HEK293 (cell line): ENCODE measurements around the gene PPM1J.

Experiments
- KLF7 ChIP-seq: fragments of 450-650 bp; formaldehyde crosslinking; IDR thresholded peaks from 2 replicates; pipeline ENCODE4 v1.5.1; 2016; ENCODE audit warnings: missing biosample characterization, missing genetic modification characterization, borderline replicate concordance
- OVOL3 ChIP-seq: fragments of 450-650 bp; formaldehyde crosslinking; IDR thresholded peaks from 2 replicates; pipeline ENCODE4 v1.5.1; 2016; ENCODE audit warnings: missing biosample characterization, missing genetic modification characterization
- RBAK ChIP-seq: fragments of 450-650 bp; formaldehyde crosslinking; IDR thresholded peaks from 2 replicates; pipeline ENCODE4 v1.5.1; 2016; ENCODE audit warnings: missing biosample characterization, missing genetic modification characterization
- REPIN1 ChIP-seq: fragments of 450-650 bp; formaldehyde crosslinking; IDR thresholded peaks from 2 replicates; pipeline ENCODE4 v1.5.1; 2017; ENCODE audit warnings: missing biosample characterization, missing genetic modification characterization, low read depth
- SCRT1 ChIP-seq: fragments of 450-650 bp; formaldehyde crosslinking; IDR thresholded peaks from 2 replicates; pipeline ENCODE4 v1.5.1; 2016; ENCODE audit warnings: missing biosample characterization, missing genetic modification characterization, borderline replicate concordance
- ZBTB48 ChIP-seq: fragments of 450-650 bp; formaldehyde crosslinking; IDR thresholded peaks from 2 replicates; pipeline ENCODE4 v1.5.1; 2016; ENCODE audit warnings: missing biosample characterization, missing genetic modification characterization
- ZBTB8A ChIP-seq: fragments of 450-650 bp; formaldehyde crosslinking; IDR thresholded peaks from 2 replicates; pipeline ENCODE4 v1.5.1; 2016; ENCODE audit warnings: missing biosample characterization, missing genetic modification characterization
- ZFP69B ChIP-seq: fragments of 450-650 bp; formaldehyde crosslinking; IDR thresholded peaks from 2 replicates; pipeline ENCODE4 v1.5.1; 2016; ENCODE audit warnings: missing biosample characterization, missing genetic modification characterization
- ZIC2 ChIP-seq: fragments of 450-650 bp; formaldehyde crosslinking; IDR thresholded peaks from 2 replicates; pipeline ENCODE4 v1.5.1; 2016; ENCODE audit warnings: missing biosample characterization, missing genetic modification characterization
- ZNF112 ChIP-seq: fragments of 450-650 bp; formaldehyde crosslinking; IDR thresholded peaks from 2 replicates; pipeline ENCODE4 v1.5.0; 2017; ENCODE audit warnings: missing biosample characterization, missing genetic modification characterization
- ZNF146 ChIP-seq: fragments of 450-650 bp; formaldehyde crosslinking; IDR thresholded peaks from 2 replicates; pipeline ENCODE4 v1.5.1; 2016; ENCODE audit warnings: missing biosample characterization, missing genetic modification characterization
- ZNF155 ChIP-seq: fragments of 450-650 bp; formaldehyde crosslinking; IDR thresholded peaks from 2 replicates; pipeline ENCODE4 v1.5.1; 2016; ENCODE audit warnings: missing biosample characterization, missing genetic modification characterization
- ZNF169 ChIP-seq: fragments of 450-650 bp; formaldehyde crosslinking; IDR thresholded peaks from 2 replicates; pipeline ENCODE4 v1.5.1; 2016; ENCODE audit warnings: missing biosample characterization, missing genetic modification characterization
- ZNF311 ChIP-seq: fragments of 450-650 bp; formaldehyde crosslinking; IDR thresholded peaks from 2 replicates; pipeline ENCODE4 v1.5.1; 2017; ENCODE audit warnings: missing biosample characterization, missing genetic modification characterization, borderline replicate concordance
- ZNF324 ChIP-seq: fragments of 450-650 bp; formaldehyde crosslinking; IDR thresholded peaks from 2 replicates; pipeline ENCODE4 v1.5.1; 2016; ENCODE audit warnings: missing biosample characterization, missing genetic modification characterization
- ZNF335 ChIP-seq: fragments of 450-650 bp; formaldehyde crosslinking; conservative IDR thresholded peaks from 2 replicates; pipeline ENCODE4 v1.5.1; 2016; ENCODE audit warnings: missing biosample characterization, missing genetic modification characterization
- ZNF366 ChIP-seq: fragments of 450-650 bp; formaldehyde crosslinking; conservative IDR thresholded peaks from 2 replicates; pipeline ENCODE4 v1.5.1; 2016; ENCODE audit warnings: missing biosample characterization, missing genetic modification characterization
- ZNF391 ChIP-seq: fragments of 450-650 bp; formaldehyde crosslinking; IDR thresholded peaks from 2 replicates; pipeline ENCODE4 v1.5.1; 2016; ENCODE audit warnings: low read depth, missing biosample characterization, missing genetic modification characterization, borderline replicate concordance
- ZNF394 ChIP-seq: fragments of 450-650 bp; formaldehyde crosslinking; IDR thresholded peaks from 2 replicates; pipeline ENCODE4 v1.5.1; 2016; ENCODE audit warnings: missing biosample characterization, missing genetic modification characterization, mild to moderate bottlenecking, moderate library complexity, borderline replicate concordance
- ZNF600 ChIP-seq: fragments of 450-650 bp; formaldehyde crosslinking; IDR thresholded peaks from 2 replicates; pipeline ENCODE4 v1.5.1; 2016; ENCODE audit warnings: missing biosample characterization, missing genetic modification characterization
- ZNF626 ChIP-seq: fragments of 450-650 bp; sonication (Bioruptor Pico); formaldehyde crosslinking; IDR thresholded peaks from 2 replicates; pipeline ENCODE4 v1.5.1; 2018; ENCODE audit warnings: missing biosample characterization, missing genetic modification characterization, inconsistent platforms
- ZNF76 ChIP-seq: fragments of 450-650 bp; formaldehyde crosslinking; IDR thresholded peaks from 2 replicates; pipeline ENCODE4; 2016; ENCODE audit warnings: low read depth, missing biosample characterization, missing genetic modification characterization, borderline replicate concordance
- TF ChIP-seq, protein P1 (sequence below): fragments of 450-650 bp; formaldehyde crosslinking; IDR thresholded peaks from 2 replicates; pipeline ENCODE4 v1.5.1; 2016; ENCODE audit warnings: missing biosample characterization, missing genetic modification characterization
- TF ChIP-seq, protein P2 (sequence below): fragments of 450-650 bp; formaldehyde crosslinking; IDR thresholded peaks from 2 replicates; pipeline ENCODE4 v1.5.1; 2016; ENCODE audit warnings: missing biosample characterization, missing genetic modification characterization
- TF ChIP-seq, protein P3 (sequence below): fragments of 450-650 bp; formaldehyde crosslinking; IDR thresholded peaks from 2 replicates; pipeline ENCODE4 v1.5.1; 2017; ENCODE audit warnings: missing biosample characterization, missing genetic modification characterization
- TF ChIP-seq, protein P4 (sequence below): fragments of 450-650 bp; formaldehyde crosslinking; IDR thresholded peaks from 2 replicates; pipeline ENCODE4 v1.5.1; 2017; ENCODE audit warnings: missing biosample characterization, missing genetic modification characterization
- TF ChIP-seq, protein P5 (sequence below): fragments of 450-650 bp; formaldehyde crosslinking; IDR thresholded peaks from 2 replicates; pipeline ENCODE4 v1.5.1; 2016; ENCODE audit warnings: missing biosample characterization, missing genetic modification characterization, borderline replicate concordance

PPM1J gene

DNA sequence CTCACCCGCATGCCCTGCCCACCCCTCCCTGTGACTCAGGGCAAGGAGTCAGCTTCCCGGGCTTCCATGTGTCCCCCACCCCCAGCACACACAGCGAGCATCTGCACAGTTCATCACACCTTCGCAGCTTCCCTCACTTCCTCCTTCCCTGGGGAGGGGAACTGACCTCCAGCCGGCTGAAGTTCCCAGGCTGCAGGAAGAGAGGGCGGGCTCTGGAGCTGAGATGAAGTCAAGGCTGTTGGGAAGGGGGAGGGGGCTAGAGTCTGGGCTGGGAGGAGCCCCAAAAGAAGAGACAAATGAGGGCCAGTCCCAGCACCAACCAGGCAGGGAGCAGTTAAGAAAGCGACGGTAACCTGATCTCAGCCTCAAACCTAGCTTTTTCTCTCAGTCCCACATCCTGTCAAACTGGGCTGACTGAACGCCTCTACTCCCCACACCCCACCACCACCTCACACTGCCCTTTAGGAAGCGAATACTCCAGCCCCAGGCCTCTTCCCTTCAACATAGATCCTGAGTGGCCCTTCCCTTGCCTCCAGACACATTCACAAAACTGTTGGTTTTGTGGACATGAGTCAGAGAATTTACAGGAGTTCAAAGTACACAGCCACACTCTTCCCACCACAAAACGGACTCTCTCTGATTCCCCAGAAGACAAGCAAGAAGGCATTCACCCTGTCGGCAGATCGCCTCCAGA is 10.1 kb downstream of the PPM1J start (continued):
- peak; percentile 92 for TF ChIP-seq ZNF600 (tag by site-specific recombination)
- no peak for TF ChIP-seq ZNF155 (tag by site-specific recombination)
- TF ChIP-seq OVOL3 = no peak
- TF ChIP-seq, protein P1, sequence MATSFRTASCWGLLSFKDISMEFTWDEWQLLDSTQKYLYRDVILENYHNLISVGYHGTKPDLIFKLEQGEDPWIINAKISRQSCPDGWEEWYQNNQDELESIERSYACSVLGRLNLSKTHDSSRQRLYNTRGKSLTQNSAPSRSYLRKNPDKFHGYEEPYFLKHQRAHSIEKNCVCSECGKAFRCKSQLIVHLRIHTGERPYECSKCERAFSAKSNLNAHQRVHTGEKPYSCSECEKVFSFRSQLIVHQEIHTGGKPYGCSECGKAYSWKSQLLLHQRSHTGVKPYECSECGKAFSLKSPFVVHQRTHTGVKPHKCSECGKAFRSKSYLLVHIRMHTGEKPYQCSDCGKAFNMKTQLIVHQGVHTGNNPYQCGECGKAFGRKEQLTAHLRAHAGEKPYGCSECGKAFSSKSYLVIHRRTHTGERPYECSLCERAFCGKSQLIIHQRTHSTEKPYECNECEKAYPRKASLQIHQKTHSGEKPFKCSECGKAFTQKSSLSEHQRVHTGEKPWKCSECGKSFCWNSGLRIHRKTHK (tag by site-specific recombination) = no peak
- TF ChIP-seq, protein P2, sequence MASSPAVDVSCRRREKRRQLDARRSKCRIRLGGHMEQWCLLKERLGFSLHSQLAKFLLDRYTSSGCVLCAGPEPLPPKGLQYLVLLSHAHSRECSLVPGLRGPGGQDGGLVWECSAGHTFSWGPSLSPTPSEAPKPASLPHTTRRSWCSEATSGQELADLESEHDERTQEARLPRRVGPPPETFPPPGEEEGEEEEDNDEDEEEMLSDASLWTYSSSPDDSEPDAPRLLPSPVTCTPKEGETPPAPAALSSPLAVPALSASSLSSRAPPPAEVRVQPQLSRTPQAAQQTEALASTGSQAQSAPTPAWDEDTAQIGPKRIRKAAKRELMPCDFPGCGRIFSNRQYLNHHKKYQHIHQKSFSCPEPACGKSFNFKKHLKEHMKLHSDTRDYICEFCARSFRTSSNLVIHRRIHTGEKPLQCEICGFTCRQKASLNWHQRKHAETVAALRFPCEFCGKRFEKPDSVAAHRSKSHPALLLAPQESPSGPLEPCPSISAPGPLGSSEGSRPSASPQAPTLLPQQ (tag by site-specific recombination) = no peak
- TF ChIP-seq, protein P3, sequence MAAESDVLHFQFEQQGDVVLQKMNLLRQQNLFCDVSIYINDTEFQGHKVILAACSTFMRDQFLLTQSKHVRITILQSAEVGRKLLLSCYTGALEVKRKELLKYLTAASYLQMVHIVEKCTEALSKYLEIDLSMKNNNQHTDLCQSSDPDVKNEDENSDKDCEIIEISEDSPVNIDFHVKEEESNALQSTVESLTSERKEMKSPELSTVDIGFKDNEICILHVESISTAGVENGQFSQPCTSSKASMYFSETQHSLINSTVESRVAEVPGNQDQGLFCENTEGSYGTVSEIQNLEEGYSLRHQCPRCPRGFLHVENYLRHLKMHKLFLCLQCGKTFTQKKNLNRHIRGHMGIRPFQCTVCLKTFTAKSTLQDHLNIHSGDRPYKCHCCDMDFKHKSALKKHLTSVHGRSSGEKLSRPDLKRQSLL (tag by site-specific recombination) = peak; percentile 95
- no peak for TF ChIP-seq KLF7 (tag by site-specific recombination)
- TF ChIP-seq, protein P4, sequence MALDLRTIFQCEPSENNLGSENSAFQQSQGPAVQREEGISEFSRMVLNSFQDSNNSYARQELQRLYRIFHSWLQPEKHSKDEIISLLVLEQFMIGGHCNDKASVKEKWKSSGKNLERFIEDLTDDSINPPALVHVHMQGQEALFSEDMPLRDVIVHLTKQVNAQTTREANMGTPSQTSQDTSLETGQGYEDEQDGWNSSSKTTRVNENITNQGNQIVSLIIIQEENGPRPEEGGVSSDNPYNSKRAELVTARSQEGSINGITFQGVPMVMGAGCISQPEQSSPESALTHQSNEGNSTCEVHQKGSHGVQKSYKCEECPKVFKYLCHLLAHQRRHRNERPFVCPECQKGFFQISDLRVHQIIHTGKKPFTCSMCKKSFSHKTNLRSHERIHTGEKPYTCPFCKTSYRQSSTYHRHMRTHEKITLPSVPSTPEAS (tag by site-specific recombination) = peak; percentile 24; the same call in 1 of the 2 replicates
- no peak for TF ChIP-seq ZNF324 (tag by site-specific recombination)
- TF ChIP-seq ZNF335 = peak; percentile 31; the same call in 1 of the 2 replicates
- TF ChIP-seq ZFP69B (tag by site-specific recombination) = no peak
- no peak for TF ChIP-seq ZBTB48 (tag by site-specific recombination)
- no peak for TF ChIP-seq REPIN1 (tag by site-specific recombination)
- peak; percentile 70 for TF ChIP-seq ZBTB8A (tag by site-specific recombination)
- TF ChIP-seq ZNF146 (tag by site-specific recombination) = no peak
- peak; percentile 97 for TF ChIP-seq ZIC2
- TF ChIP-seq, protein P5, sequence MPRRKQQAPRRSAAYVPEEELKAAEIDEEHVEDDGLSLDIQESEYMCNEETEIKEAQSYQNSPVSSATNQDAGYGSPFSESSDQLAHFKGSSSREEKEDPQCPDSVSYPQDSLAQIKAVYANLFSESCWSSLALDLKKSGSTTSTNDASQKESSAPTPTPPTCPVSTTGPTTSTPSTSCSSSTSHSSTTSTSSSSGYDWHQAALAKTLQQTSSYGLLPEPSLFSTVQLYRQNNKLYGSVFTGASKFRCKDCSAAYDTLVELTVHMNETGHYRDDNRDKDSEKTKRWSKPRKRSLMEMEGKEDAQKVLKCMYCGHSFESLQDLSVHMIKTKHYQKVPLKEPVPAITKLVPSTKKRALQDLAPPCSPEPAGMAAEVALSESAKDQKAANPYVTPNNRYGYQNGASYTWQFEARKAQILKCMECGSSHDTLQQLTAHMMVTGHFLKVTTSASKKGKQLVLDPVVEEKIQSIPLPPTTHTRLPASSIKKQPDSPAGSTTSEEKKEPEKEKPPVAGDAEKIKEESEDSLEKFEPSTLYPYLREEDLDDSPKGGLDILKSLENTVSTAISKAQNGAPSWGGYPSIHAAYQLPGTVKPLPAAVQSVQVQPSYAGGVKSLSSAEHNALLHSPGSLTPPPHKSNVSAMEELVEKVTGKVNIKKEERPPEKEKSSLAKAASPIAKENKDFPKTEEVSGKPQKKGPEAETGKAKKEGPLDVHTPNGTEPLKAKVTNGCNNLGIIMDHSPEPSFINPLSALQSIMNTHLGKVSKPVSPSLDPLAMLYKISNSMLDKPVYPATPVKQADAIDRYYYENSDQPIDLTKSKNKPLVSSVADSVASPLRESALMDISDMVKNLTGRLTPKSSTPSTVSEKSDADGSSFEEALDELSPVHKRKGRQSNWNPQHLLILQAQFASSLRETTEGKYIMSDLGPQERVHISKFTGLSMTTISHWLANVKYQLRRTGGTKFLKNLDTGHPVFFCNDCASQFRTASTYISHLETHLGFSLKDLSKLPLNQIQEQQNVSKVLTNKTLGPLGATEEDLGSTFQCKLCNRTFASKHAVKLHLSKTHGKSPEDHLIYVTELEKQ (tag by site-specific recombination) = no peak
- TF ChIP-seq ZNF366 (tag by site-specific recombination) = peak; percentile 78
- TF ChIP-seq RBAK (tag by site-specific recombination) = no peak
- TF ChIP-seq ZNF169 = no peak
- no peak for TF ChIP-seq ZNF311 (tag by site-specific recombination)
- no peak for TF ChIP-seq SCRT1 (tag by site-specific recombination)
- no peak for TF ChIP-seq ZNF391 (tag by site-specific recombination)
- no peak for TF ChIP-seq ZNF112 (tag by site-specific recombination)
- TF ChIP-seq ZNF394 (tag by site-specific recombination) = 0 out of 2 replicates have a peak, but pooled peaks have one; percentile 11
- TF ChIP-seq ZNF76 = peak; percentile 72; the same call in 1 of the 2 replicates
- no peak for TF ChIP-seq ZNF626 (tag by site-specific recombination)
